ENCODE data around the gene DDX52.
A peak's percentile ranks its signal among the peaks of the same experiment; 100 is the strongest.
"Not testable (repeated sequence)": the region's sequence is repeated elsewhere in the genome, so short reads cannot be mapped to it uniquely, and the experiment has no call there.

DDX52 gene, protein sequence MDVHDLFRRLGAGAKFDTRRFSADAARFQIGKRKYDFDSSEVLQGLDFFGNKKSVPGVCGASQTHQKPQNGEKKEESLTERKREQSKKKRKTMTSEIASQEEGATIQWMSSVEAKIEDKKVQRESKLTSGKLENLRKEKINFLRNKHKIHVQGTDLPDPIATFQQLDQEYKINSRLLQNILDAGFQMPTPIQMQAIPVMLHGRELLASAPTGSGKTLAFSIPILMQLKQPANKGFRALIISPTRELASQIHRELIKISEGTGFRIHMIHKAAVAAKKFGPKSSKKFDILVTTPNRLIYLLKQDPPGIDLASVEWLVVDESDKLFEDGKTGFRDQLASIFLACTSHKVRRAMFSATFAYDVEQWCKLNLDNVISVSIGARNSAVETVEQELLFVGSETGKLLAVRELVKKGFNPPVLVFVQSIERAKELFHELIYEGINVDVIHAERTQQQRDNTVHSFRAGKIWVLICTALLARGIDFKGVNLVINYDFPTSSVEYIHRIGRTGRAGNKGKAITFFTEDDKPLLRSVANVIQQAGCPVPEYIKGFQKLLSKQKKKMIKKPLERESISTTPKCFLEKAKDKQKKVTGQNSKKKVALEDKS

GRCh38 chr17:37643118-37643766 lies at the start of gene DDX52:
TSS of gene DDX52 (minus strand) at chr17:37643446. CDS start at chr17:37643420, 26 bp downstream.
- Histone ChIP-seq H3K9ac (ENCODE audit: low read length) (peak within 1 kb of the TSS; percentile 87), H3K4me1 (ENCODE audit: control insufficient read depth, insufficient read depth, low read length) (peaks cover 6% of the 10 kb centered on the region), H3K27me3 (ENCODE audit: control insufficient read depth, insufficient read depth, low read length) (no peaks in the 10 kb centered on the region), H3K4me3 (ENCODE audit: low read length) (peak within 1 kb of the TSS; percentile 85), H3K27ac (ENCODE audit: low read depth, low read length) (peak within 1 kb of the TSS; percentile 89), H3K36me3 (ENCODE audit: control insufficient read depth, insufficient read depth, low read length) (peaks cover 3% of the 10 kb centered on the region)

DNA sequence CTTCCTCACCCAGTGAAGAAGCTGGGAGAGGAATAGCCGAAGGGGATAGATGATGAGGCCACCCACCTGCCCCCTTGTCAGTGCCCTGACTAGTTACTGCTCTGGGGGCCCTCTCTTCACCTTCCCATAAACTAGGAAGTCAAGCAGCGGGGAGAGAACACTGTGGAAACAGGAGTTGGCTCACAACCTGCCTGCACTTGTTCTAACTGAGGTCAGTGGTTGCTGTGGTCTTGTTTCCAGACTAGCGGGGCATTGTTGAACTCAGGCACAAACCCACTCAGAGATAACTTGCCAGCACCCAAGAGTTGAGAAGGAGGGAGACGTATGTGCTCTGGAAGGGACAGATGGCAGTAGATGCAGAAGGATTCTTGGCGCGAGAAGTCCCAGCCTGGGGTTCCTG lies 48.6 kb upstream of the DDX52 start:
- Histone ChIP-seq H3K4me3 (ENCODE audit: low read length) (no peak overlapping the region), H3K27me3 (ENCODE audit: control insufficient read depth, insufficient read depth, low read length) (no peaks in the 10 kb centered on the region), H3K27ac (ENCODE audit: low read depth, low read length) (no peak overlapping the region)

DNA sequence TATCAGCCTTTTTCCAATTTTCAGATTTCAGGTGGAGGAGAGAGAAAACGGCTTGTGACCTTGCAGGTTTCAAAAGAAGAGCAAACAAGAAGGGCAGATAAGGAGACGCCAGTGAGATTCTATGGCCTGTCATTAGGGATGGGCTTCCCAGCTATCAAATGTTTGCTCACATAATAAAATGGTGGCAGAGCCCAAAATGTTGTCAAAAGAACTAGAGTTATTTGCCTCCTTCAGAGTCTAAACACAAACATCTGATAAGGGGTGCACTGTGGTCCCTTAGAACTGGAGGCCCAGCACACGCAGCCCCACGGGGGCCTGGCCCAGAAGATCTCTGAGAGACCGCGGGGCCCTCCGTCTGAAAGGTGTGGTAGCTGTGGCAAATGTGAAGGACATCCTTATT lies 46.1 kb upstream of the DDX52 start:
- Histone ChIP-seq H3K9ac (ENCODE audit: low read length) (no peak overlapping the region), H3K36me3 (ENCODE audit: control insufficient read depth, insufficient read depth, low read length) (no peaks in the 10 kb centered on the region), H3K4me1 (ENCODE audit: control insufficient read depth, insufficient read depth, low read length) (no peaks in the 10 kb centered on the region), H3K4me3 (ENCODE audit: low read length) (no peak overlapping the region), H3K27ac (ENCODE audit: low read depth, low read length) (no peak overlapping the region), H3K27me3 (ENCODE audit: control insufficient read depth, insufficient read depth, low read length) (no peaks in the 10 kb centered on the region)

More for the DNA sequence above, 48.6 kb upstream of the DDX52 start:
- no peak overlapping the region for H3K9ac ChIP-seq (ENCODE audit: low read length)
- H3K4me1 ChIP-seq (ENCODE audit: control insufficient read depth, insufficient read depth, low read length), result no peaks in the 10 kb centered on the region
- H3K36me3 ChIP-seq (ENCODE audit: control insufficient read depth, insufficient read depth, low read length), result no peaks in the 10 kb centered on the region

GRCh38 chr17:37683454-37683984 lies 40.3 kb upstream of the DDX52 start:
- Histone ChIP-seq H3K4me3 (ENCODE audit: low read length) (no peak overlapping the region), H3K27ac (ENCODE audit: low read depth, low read length) (no peak overlapping the region), H3K27me3 (ENCODE audit: control insufficient read depth, insufficient read depth, low read length) (no peaks in the 10 kb centered on the region), H3K9ac (ENCODE audit: low read length) (no peak overlapping the region), H3K36me3 (ENCODE audit: control insufficient read depth, insufficient read depth, low read length) (no peaks in the 10 kb centered on the region), H3K4me1 (ENCODE audit: control insufficient read depth, insufficient read depth, low read length) (no peaks in the 10 kb centered on the region)

DNA sequence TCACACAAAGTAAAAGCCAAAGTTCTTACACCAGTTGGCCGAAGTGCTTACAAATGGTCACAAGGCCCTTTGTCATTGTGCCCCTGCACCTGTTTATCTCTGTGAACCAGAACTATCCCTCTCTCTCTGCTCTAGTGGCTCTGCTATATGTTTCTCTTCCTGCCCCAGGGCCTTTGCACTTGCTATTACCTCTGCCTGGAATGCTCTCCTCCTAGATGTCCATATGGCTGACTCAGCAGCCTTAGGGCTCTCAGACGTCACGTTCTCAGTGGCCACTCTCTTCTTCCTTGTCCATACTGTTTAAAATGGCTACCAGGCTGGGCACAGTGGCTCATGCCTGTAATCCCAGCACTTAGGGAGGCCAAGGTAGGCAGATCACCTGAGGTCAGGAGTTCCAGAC lies 38.8 kb upstream of the DDX52 start:
- H3K4me3 ChIP-seq (ENCODE audit: low read length), result no peak overlapping the region
- no peak overlapping the region for H3K27ac ChIP-seq (ENCODE audit: low read depth, low read length)
- H3K4me1 ChIP-seq (ENCODE audit: control insufficient read depth, insufficient read depth, low read length), result no peaks in the 10 kb centered on the region
- no peaks in the 10 kb centered on the region for H3K36me3 ChIP-seq (ENCODE audit: control insufficient read depth, insufficient read depth, low read length)
- H3K27me3 ChIP-seq (ENCODE audit: control insufficient read depth, insufficient read depth, low read length), result no peaks in the 10 kb centered on the region
- no peak overlapping the region for H3K9ac ChIP-seq (ENCODE audit: low read length)

DNA sequence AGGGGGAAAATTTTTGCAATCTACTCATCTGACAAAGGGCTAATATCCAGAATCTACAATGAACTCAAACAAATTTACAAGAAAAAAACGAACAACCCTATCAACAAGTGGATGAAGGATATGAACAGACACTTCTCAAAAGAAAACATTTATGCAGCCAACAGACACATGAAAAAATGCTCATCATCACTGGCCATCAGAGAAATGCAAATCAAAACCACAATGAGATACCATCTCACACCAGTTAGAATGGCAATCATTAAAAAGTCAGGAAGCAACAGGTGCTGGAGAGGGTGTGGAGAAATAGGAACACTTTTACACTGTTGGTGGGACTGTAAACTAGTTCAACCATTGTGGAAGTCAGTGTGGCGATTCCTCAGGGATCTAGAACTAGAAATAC lies 36.7 kb upstream of the DDX52 start:
- not testable (repeated sequence) for H3K4me3 ChIP-seq (ENCODE audit: low read length); H3K27me3 ChIP-seq (ENCODE audit: control insufficient read depth, insufficient read depth, low read length); H3K9ac ChIP-seq (ENCODE audit: low read length); H3K36me3 ChIP-seq (ENCODE audit: control insufficient read depth, insufficient read depth, low read length); H3K4me1 ChIP-seq (ENCODE audit: control insufficient read depth, insufficient read depth, low read length); H3K27ac ChIP-seq (ENCODE audit: low read depth, low read length)

- Histone ChIP-seq H3K27me3 (ENCODE audit: control insufficient read depth, insufficient read depth, low read length) (no peaks in the 10 kb centered on the region), H3K36me3 (ENCODE audit: control insufficient read depth, insufficient read depth, low read length) (no peaks in the 10 kb centered on the region), H3K4me1 (ENCODE audit: control insufficient read depth, insufficient read depth, low read length) (no peaks in the 10 kb centered on the region), H3K4me3 (ENCODE audit: low read length) (no peak overlapping the region), H3K9ac (ENCODE audit: low read length) (no peak overlapping the region), H3K27ac (ENCODE audit: low read depth, low read length) (no peak overlapping the region)
These were observed 34.8 kb upstream of the DDX52 start for GRCh38 chr17:37678036-37678435.

DNA sequence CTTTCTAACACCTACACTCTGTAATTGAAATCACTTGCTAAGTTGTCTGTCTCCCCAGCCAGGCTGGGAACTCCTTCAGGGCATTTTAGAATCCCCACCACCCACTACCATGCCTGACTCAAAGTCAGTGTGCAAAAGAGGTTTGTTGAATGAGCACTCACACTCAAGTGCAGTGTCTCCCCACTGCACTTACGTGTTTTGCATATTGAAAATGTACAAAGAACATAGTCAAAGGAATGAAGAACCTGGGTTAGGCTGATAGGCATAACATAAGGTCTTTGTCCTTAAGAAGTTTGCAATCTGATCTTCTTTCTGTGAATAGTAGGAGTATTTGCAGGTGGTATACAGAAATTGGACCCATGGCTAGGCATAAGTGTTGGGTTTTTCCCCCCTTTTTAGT lies 33.8 kb upstream of the DDX52 start:
- Histone ChIP-seq H3K27ac (ENCODE audit: low read depth, low read length) (no peak overlapping the region), H3K36me3 (ENCODE audit: control insufficient read depth, insufficient read depth, low read length) (no peaks in the 10 kb centered on the region), H3K4me1 (ENCODE audit: control insufficient read depth, insufficient read depth, low read length) (no peaks in the 10 kb centered on the region), H3K27me3 (ENCODE audit: control insufficient read depth, insufficient read depth, low read length) (no peaks in the 10 kb centered on the region), H3K9ac (ENCODE audit: low read length) (no peak overlapping the region), H3K4me3 (ENCODE audit: low read length) (no peak overlapping the region)

GRCh38 chr17:37676115-37676925 lies 33.1 kb upstream of the DDX52 start:
- H3K4me1 ChIP-seq (ENCODE audit: control insufficient read depth, insufficient read depth, low read length), result no peaks in the 10 kb centered on the region
- no peaks in the 10 kb centered on the region for H3K27me3 ChIP-seq (ENCODE audit: control insufficient read depth, insufficient read depth, low read length)
- no peak overlapping the region for H3K27ac ChIP-seq (ENCODE audit: low read depth, low read length)
- H3K9ac ChIP-seq (ENCODE audit: low read length), result no peak overlapping the region
- H3K4me3 ChIP-seq (ENCODE audit: low read length), result no peak overlapping the region
- H3K36me3 ChIP-seq (ENCODE audit: control insufficient read depth, insufficient read depth, low read length), result no peaks in the 10 kb centered on the region

DNA sequence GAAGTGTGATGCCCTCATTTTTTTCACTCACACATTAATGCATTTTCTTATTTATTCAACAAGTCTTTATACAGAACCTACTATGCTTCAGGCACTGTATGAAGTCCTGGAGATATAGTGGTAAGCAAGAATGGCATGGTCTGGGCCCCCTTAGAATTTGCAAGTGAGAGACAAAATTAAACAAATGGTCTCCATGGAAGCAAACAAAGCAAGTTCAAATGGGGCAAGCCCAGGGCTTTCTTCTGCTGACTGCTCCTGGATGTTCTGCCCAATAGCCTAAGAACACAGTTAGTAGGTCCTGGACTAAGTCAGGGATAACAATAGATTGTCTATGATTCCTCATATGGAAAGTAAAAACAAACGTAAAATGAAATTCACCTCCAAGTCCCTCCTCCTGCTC lies 31.3 kb upstream of the DDX52 start:
- no peak overlapping the region for H3K9ac ChIP-seq (ENCODE audit: low read length)
- no peaks in the 10 kb centered on the region for H3K4me1 ChIP-seq (ENCODE audit: control insufficient read depth, insufficient read depth, low read length)
- no peak overlapping the region for H3K27ac ChIP-seq (ENCODE audit: low read depth, low read length)
- no peak overlapping the region for H3K4me3 ChIP-seq (ENCODE audit: low read length)
- H3K27me3 ChIP-seq (ENCODE audit: control insufficient read depth, insufficient read depth, low read length), result no peaks in the 10 kb centered on the region
- no peaks in the 10 kb centered on the region for H3K36me3 ChIP-seq (ENCODE audit: control insufficient read depth, insufficient read depth, low read length)

DNA sequence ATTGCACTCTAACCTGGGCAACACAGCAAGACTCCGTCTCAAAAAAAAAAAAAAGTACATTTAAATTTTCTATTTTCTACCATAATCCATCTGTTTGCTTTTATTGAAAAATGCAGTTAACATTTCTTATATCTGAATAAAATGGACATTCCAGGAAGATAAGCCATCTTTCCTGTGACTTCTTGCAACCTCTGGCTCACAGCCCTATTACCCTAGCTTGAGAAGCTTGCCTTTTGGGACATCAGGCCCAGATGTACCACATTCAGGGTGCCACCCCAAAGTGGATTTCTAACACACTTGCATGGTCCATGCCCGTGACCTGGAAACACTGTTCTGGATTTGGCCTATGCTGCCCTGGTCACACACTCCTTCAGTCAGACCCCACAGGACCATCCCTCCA lies 30.1 kb upstream of the DDX52 start:
- H3K27ac ChIP-seq (ENCODE audit: low read depth, low read length), result no peak overlapping the region
- H3K27me3 ChIP-seq (ENCODE audit: control insufficient read depth, insufficient read depth, low read length), result no peaks in the 10 kb centered on the region
- H3K36me3 ChIP-seq (ENCODE audit: control insufficient read depth, insufficient read depth, low read length), result no peaks in the 10 kb centered on the region
- no peaks in the 10 kb centered on the region for H3K4me1 ChIP-seq (ENCODE audit: control insufficient read depth, insufficient read depth, low read length)
- no peak overlapping the region for H3K4me3 ChIP-seq (ENCODE audit: low read length)
- no peak overlapping the region for H3K9ac ChIP-seq (ENCODE audit: low read length)

GRCh38 chr17:37672548-37673078 lies 29.4 kb upstream of the DDX52 start:
- no peak overlapping the region for H3K4me3 ChIP-seq (ENCODE audit: low read length)
- no peak overlapping the region for H3K9ac ChIP-seq (ENCODE audit: low read length)
- no peaks in the 10 kb centered on the region for H3K27me3 ChIP-seq (ENCODE audit: control insufficient read depth, insufficient read depth, low read length)
- no peaks in the 10 kb centered on the region for H3K36me3 ChIP-seq (ENCODE audit: control insufficient read depth, insufficient read depth, low read length)
- no peaks in the 10 kb centered on the region for H3K4me1 ChIP-seq (ENCODE audit: control insufficient read depth, insufficient read depth, low read length)
- no peak overlapping the region for H3K27ac ChIP-seq (ENCODE audit: low read depth, low read length)

Measured in rectal smooth muscle tissue (tissue), 1 donor.